ENCODE data around the gene ZNF746.
"Not testable (repeated sequence)": the region's sequence is repeated elsewhere in the genome, so short reads cannot be mapped to it uniquely, and the experiment has no call there.

ZNF746 gene

DNA sequence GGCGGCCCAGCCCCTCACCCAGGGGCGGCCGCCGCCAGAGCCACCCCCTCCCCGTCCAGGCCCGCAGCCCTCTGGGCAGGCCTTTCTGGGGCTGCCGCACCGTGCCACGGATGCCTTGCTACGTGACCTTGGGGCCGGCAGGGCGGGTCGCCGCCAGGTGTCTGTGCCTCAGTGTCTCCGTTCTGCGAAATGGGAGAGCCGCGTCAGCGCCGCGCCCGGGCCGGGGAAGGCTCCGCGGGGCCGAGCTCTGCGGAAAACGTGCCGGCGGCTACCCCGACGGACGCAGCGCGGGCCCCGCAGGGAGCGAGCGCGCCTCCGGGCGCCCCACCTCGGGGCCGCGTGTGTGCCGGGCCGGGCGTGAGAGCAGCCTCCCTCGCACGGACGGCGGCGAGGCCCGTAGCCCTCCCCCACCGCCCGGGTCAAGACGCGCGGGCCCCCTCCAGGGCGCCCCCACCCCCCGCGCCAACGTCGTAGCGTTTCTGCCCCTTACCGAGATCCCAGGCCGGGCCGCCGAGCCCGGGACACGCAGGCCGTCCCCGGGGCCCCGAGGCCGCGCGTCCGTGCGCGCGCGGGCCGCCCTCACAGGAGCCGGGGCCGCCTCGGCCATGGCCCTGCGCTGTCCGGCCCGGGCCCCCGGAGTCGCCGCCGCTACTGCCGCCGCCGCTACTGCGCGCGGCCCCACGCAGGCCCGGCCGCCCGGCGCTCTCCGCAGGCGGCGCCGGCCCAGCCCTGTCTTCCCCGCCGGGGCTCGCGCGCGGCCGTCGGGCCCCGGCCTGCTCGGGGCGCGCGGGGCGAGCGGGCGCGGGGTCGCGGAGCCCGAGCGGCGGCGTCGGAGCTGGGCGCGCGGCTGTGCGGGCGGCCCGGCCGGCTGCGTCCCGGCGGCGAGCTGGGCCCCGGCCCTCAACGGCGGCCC lies 37.8 kb downstream of the ZNF746 start:
- no peak for DNase-seq (ENCODE audit: low read depth in 2 of 2)

DNA sequence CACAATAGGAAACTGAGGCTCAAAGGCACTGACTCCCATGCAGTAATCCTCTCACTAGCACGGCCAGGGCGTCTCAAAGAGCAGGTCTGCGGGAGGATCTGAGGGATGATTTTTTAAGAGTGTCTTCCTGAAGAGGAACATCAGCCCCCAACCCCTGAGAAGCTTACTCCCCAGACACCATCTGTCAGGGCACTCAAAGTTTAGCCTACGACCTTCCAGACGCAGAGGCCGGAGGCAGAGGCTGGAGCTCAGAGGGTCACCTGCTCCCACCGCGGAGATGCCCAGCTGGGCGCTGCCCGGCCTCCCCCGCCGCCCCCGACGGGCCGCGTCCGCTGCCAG lies 38.4 kb downstream of the ZNF746 start:
- no peak for DNase-seq (ENCODE audit: low read depth in 2 of 2)

DNA sequence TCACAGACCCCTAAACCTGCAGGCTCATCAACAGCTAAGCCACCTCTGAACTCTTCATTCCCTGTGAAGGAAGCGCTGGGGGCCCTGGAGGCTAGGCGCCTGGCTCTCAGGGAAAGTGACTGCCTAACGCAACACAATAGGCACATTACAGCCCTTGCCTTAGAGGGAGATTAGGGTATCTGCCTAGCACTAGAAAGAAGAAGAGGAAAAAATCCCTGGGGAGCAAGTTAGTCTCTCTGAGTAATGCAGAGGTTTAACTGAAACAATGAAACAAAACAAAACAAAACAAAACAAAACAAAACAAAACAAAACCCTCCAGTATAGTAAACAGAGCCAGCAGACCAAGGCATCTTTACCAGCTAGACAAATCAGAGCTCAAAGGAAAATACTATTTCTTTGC lies 39.4 kb downstream of the ZNF746 start:
- DNase-seq (ENCODE audit: low read depth in 2 of 2): no peak

DNA sequence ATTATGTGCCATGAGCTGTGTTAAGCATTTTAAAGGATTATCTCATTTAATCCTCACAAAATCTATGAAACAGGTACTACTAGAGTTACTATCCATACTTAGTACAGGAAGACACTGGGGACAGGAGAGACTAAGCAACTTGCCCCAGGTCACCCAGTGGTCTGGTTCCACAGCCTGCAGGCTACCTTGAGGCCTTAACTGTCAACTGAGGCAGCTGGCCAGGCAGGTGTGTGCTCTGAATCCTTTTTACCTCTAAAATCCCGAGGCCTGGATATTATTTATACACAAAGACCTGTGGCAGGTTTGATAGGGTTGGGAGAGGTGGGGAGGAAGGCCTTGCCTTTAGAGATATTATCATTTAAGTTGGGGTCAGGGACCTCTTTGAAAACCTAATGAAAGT lies 39.8 kb downstream of the ZNF746 start:
- no peak for DNase-seq (ENCODE audit: low read depth in 2 of 2)

DNA sequence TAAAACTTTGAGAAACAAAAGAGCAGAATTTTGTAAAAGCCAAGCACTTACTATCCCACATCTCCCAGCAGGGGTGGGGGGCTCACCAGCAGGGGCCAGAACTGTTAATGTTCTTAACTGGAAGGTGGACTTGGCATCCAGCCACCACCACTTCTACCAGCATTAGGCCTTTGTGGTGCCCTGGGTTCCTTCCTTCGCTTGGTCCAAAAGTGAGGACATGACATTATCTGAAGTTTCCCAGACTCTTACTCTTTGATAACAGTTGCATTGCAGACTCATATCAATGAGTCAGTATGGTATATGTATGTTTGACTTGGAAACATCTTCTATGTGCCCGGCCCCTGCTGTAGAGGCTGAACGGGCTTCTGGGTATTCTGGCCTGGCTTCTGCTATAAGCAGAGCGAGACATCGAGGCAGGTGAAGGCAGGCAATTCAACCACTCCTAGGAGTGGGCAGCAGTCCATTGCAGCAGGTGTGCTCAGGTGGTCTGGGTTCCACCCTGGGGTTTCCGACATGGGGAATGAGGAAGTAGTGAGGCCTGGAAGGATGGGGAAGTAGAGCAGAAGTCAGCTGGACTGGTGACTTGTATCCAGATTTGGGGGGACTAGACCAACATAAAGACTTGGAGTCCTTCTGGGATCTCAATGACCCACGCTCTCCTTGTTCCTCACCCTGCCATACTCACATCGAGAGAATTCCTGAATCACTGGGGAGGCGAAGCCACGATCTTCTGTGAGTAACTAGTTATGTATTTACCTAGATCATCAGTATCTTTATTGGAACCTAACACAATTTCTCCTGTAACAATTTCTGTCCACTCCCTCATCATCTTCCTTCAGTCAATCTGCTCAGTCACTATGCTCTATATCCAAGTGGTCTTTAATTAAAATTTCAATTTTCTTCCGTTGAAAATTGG lies 40.8 kb downstream of the ZNF746 start:
- no peak for DNase-seq (ENCODE audit: low read depth in 2 of 2)

DNA sequence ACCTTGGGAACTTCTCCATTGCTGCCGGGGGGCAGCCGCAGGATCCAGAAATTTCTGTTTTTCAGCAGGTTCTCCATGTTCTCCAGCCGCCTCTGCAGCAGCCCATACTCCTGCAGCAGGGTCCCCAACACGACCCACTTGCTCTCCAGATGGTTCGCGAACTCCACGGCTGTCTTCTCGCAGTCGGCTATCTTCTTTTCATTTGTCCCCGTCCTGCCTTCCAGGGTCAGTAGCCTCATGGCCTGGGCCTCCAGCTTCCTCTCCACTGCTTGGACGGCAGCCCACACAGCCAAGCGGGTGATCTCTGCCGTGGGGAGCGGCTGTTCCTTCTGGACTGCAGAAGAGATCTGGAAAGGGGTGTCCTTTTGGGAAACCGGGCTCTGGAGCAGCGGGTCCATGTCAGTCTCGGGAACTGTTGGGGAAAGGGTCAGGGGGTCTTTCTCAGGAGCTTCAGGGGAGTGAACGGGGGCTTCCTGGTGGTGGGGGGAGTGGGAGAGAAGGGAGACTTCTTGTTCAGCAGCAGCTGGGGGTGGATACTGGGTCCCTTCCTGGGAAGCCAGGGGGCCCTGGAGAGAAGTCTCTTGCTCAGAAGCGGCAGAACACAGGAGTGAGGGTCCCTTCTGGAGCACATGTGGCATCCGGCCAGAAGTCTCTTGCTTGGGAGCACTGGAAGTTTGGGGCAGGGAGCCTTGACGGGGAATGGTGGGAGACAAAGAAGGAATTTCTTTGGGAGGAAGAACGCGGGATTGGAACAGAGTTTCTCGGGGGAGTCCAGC lies 42.2 kb downstream of the ZNF746 start:
- DNase-seq (ENCODE audit: low read depth in 2 of 2): no peak

DNA sequence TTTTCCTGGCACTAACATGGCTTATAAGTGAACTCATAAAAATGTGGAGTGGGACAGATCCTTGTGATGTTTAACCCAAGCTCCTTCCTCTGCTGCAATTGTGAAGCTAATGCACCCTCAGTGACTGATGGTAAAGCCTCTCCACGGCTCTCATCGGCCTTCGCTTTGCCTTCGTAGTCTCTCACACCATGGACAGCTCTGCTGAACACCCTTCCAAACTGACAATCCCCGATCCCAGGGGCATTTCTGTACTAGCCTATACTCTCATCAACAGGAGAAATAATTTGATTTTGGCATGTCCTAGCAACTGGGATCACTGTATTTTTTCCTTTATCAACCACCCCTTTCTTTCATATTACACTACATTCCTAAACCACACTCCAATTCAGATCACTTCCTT lies 42.9 kb downstream of the ZNF746 start:
- DNase-seq (ENCODE audit: low read depth in 2 of 2): no peak

DNA sequence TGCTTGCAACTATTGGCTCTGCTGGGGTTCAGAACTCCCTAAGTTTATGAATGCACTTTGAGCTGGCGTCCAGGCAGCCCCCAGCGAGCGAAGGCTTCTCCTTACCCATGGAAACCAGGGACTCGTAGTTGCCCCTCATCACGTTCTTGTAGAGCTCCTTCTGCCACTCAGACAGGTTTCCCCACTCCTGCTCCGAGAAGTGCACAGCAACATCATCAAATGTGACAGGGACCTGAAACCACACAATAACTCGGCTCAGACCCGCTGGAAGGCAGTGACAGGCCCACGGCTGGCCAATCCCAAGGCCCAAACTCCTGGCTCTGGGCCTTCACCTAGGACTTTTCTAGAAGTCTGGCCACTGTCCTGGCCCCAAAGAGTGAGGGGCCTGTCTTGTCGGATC lies 43.6 kb downstream of the ZNF746 start:
- no peak for DNase-seq (ENCODE audit: low read depth in 2 of 2)

DNA sequence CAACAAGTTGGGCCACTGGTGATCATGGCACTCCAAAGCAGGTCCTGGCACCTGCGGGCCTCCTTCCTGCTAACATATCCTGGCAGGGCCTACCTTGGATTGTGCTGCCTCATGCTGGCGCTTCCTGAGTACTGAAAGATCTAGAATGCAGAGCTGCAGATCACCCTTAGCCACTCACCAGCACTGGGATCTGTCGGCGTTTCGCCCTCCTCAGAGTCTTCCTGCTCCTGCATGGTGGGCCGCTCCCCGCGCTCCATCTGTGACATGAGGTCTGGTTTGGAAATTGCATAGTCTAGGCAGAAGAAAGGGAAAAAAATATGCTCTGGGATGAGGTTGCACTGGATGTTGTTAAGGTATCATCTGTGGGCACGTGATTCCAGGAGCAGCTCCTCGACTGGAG lies 46.8 kb downstream of the ZNF746 start:
- no peak for DNase-seq (ENCODE audit: low read depth in 2 of 2)

DNA sequence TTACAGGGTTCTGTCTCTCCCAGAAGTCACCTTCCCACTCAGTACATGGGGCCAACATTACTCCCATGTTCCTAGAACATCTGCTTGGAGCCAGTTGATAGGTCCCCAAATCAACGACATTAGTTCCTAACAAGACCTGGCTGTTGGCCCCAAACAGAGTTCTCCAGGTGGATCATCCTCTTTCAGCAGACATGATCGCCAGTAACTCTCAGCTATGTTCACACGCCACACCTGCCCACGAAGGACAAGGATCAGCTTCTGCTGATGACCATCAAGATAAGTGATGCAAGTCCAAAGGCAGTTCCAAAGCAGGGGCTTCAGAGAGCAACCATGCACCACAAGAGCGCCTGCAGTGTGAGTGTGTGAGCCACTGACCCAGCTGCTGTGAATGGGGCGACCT lies 47.7 kb downstream of the ZNF746 start:
- DNase-seq (ENCODE audit: low read depth in 2 of 2): no peak

DNA sequence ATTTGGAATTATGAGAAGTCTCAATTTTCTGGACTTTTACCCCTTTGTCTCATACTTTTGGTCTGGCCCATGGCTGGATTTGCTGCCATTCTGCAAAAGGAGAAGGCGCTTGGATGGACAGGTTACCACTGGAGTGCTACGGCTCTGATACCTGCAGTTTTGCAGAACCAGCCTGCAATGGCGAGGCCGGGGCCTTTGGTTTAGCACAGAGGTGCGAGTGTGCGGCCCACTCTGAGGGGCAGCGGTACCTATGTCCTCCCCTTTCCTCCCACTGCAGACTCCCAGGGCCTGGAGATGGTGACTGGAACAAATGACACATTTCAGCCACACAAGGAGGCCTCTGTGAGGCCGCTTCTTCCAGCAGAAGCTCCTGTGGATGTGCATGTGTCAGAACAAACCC lies 48.6 kb downstream of the ZNF746 start:
- no peak for DNase-seq (ENCODE audit: low read depth in 2 of 2)

DNA sequence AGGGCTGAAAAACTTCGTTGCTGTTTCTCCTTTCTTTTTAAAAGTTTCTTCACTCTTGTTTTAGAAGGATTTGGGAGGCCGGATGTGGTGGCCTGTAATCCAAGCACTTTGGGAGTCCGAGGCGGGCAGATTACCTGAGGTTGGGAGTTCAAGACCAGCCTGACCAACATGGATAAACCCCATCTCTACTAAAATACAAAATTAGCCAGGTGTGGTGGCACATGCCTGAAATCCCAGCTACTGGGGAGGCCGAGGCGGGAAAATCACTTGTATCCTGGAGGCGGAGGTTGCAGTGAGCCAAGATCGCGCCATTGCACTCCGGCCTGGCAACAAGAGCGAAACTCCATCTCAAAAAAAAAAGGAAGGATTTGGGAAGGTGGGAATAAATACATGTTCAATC lies 51.6 kb downstream of the ZNF746 start:
- DNase-seq (ENCODE audit: low read depth in 2 of 2): not testable (repeated sequence)

DNA sequence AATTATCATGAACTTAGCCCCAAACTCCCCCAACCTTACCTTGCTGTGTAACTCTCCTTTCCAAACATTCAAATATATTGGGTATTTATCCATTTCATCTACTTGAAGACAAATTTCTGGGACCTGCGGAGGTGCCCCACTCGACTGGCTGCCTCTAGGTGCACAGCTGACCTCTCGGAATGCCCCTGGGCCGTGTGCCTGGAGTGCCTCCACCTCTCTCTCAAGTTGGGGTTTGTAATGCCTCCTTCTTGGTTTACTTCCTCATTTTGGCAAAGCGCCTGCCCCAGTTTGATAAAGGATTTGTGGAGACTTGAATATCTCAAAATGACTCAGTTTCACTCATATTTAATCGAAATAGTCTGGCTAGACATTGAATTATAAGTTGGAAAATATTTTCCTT lies 53.3 kb downstream of the ZNF746 start:
- no peak for DNase-seq (ENCODE audit: low read depth in 2 of 2)

DNA sequence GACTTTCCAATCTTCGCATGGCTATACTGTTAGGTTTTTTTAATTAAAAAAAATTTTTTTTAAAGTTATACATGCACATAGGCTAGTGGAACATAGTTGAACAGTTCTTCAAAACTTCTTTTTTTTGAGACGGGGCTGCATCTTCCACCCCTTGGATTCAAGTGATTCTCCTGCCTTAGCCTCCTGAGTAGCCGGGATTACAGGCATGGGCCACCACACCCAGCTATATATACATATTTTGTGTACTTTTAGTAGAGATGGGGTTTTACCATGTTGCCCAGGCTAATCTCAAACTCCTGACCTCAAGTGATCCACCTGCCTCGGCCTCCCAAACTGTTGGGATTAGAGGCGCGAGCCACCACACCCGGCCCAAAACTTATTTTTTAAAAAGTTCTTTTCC lies 54.1 kb downstream of the ZNF746 start:
- DNase-seq (ENCODE audit: low read depth in 2 of 2): no peak

DNA sequence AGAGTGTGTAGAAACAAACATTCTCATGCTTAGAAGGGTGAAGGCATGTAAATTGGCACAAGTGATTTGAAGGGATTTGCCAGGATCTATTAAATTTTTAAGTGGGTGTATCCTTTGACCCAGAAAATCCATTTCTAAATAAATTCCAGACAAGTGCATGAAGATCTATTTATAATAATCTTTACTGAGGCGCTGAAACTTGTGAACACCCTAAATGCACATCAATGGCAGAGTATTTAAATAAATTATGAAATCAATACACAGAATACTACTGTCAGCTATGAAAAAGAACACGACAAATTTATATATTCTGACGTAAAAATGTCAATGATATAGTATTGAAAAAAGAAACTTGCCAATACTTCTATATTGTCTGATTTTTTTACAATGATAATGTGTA lies 54.7 kb downstream of the ZNF746 start:
- no peak for DNase-seq (ENCODE audit: low read depth in 2 of 2)

DNA sequence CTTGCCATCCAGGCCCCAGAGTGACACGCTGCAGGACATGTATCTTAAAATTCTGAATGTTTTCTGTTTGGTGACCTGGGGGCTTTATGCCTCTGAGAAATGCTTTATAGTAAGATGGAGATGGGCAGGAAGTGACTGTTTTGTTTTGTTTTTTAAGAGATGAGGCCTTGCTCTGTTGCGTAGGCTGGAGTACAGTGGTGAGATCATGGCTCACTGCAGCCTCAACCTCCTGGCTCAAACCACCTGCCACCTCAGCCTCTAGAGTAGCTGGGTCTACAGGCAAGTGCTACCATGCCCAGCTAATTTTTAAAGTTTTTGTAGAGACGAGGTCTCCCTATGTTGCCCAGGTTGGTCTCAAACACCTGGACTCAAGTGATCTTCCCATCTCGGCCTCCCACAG lies 57.4 kb downstream of the ZNF746 start:
- no peak for DNase-seq (ENCODE audit: low read depth in 2 of 2)

DNA sequence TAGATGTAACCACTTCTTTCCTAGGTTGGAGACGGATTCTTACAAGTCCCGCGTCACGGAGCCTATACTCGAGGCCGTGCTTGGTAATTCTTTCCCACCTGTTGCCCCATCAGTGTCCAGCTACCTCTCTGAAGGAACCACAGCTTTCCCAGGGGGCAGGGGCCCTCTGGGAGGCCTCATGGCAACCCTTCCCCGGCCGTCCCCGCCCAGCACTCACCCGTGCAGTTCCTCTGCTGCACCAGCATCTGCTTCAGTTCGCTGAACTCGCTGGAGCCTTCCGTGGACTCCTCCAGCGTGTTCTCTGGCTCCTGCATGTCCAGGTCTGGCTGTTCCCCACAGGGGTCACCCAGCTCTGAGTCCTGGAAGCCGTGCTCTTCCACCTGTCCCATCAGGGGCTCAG lies 61.3 kb downstream of the ZNF746 start:
- no peak for DNase-seq (ENCODE audit: low read depth in 2 of 2)

DNA sequence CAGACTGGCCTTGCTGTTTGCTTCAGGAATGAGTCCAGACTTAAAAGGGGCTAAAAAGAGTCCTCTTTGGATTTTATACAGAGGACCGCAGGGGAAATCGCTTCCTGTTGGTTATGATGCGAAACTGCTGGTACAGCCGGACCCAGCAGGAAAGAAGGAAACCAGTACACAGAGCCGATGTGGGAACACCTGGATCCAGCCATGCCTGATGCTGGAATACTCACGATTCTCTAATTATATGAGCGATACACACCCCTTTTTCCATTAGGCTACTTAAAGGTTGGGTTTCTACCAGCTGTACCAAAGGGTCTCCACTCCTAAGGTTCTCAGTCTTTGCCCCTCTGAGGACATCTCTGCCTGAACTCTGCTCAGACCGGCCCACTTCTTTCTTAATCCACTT lies 64.5 kb downstream of the ZNF746 start:
- no peak for DNase-seq (ENCODE audit: low read depth in 2 of 2)

DNA sequence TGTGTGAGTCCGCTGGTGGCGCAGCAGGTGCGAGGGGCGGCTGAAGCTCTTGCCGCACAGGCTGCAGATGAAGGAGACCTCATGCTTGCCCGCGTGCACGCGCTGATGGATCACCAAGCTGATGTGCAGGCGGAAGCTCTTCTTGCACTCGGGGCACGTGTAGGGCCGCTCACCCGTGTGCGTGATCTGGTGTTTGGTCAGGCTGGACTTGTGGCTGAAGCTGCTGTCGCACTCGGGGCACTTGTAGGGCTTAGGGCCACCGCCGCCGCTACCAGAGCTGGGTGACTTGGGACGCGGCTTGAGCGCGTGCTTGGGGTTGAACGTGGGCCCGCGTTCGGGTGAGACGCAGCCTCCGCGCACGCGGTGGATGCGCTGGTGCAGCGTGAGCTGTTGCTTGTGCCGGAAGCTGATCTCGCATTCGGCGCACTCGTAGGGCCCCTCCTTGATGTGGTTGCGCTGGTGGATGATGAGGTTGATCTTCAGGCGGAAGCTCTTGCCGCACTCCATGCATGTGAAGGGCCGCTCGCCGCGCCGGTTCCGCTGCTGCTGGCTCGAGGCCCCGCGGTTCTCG lies 65.4 kb downstream of the ZNF746 start:
- DNase-seq (ENCODE audit: low read depth in 2 of 2): no peak

DNA sequence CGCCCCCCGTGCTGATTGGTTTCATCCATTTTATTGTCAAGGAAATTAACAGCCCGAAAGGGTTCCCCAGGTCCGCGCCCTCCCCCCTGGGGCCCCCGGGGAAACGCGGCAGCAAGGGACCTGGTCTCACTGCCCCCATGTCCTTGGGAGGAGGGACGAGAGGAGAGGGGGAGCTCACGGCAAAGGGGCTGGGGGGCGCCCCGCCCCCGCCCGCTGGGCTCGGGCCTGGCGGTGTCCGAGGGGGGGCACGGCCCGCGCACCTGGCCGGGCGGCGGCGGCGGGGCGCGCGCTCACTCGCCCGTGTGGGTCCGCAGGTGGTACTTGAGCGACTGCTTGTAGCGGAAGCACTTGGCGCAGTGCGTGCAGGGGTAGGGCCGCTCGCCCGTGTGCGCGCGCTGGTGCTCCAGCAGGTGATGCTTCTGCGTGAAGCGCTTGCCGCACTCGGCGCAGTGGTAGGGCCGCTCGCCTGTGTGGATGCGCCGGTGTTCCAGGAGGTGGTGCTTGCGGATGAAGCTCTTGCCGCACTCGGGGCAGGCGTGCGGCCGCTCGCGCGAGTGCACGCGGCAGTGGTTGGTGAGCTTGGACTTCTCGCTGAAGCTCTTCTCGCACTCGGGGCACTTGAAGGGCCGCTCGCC lies 66.0 kb downstream of the ZNF746 start:
- no peak for DNase-seq (ENCODE audit: low read depth in 2 of 2)

DNA sequence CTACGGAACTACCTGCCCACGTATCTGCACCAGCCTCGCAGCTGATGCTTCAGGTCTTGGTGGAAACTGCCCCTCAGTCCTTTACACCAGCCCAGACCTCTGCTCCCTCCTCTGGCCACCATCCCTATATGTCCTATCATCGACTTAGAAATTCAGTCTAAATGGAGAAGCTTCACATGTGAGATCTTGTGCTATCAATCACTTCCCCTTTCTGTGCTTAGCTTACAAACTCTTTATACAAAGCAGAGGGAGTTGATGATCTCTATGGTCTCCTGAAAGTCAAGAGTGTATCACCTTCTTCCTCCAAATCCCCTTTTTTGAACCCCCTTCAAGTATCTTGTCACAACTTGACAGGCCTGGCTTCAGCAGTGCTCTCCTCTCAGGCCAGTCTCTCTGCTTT lies 67.4 kb downstream of the ZNF746 start:
- no peak for DNase-seq (ENCODE audit: low read depth in 2 of 2)

Measured in activated CD8-positive, alpha-beta memory T cell treated with anti-CD3 and anti-CD28 coated beads for 4 hours (primary cell).